Naive thymus-derived CD4-positive, alpha-beta T cell (primary cell): Measurements from ENCODE around the gene HVCN1. TPM values are rescaled to one million over a fixed set of nuclear protein-coding genes. Genes with fewer than 3 reads are reported as not detected.
A peak's percentile ranks its signal among the peaks of the same experiment; 100 is the strongest.
"Not testable (repeated sequence)": the region's sequence is repeated elsewhere in the genome, so short reads cannot be mapped to it uniquely, and the experiment has no call there.

Source experiments
- ATAC-seq: fragments of 150-1000 bp; cut with Tn5 transposase; 2 replicates; pipeline ENCODE4 v1.10.0; 2021; ENCODE audit warnings: mild to moderate bottlenecking, moderate library complexity
- CTCF ChIA-PET: fragments of 350-600 bp; sonication (Branson Sonifier 250); formaldehyde crosslinking; loops from one replicate; lab custom pipeline; 2021; ENCODE audit warnings: antibody characterized with exemption; lab: Charles Lee
- POLR2A ChIA-PET: fragments of 350-600 bp; sonication (Branson Sonifier 250); formaldehyde crosslinking; loops from one replicate; lab custom pipeline; 2021; ENCODE audit warnings: antibody characterized with exemption, inconsistent platforms; lab: Charles Lee
- DNase-seq, 9 donors: peaks; one replicate each; pipeline versions ENCODE4 v3.0.0 to v3.0.0-alpha.2; 2020 to 2022; ENCODE audit warnings: mixed read lengths in 1 of 9
- H3K27ac ChIP-seq: one replicate; pipeline ENCODE4 v1.7.0; 2013; ENCODE audit warnings: mild to moderate bottlenecking, low read depth, low read length, moderate library complexity
- H3K27me3 ChIP-seq, 2 donors: one replicate each; pipeline ENCODE4 v1.7.0; 2013; ENCODE audit warnings: low read length in 2 of 2, mild to moderate bottlenecking in 2 of 2, moderate library complexity in 2 of 2; ENCODE audit not compliant: control insufficient read depth in 2 of 2, insufficient read depth in 2 of 2
- H3K36me3 ChIP-seq, 3 experiments: 1 replicate in 2 of 3; 2 replicates in 1 of 3; pipeline ENCODE4 v1.7.0; 2013; ENCODE audit warnings: low read length in 3 of 3, mild to moderate bottlenecking in 3 of 3, moderate library complexity in 1 of 3; ENCODE audit not compliant: insufficient read depth in 3 of 3, control insufficient read depth in 2 of 3
- H3K4me1 ChIP-seq, 2 donors: one replicate each; pipeline ENCODE4 v1.7.0; 2013; ENCODE audit warnings: low read length in 2 of 2, mild to moderate bottlenecking in 2 of 2, moderate library complexity in 1 of 2; ENCODE audit not compliant: control insufficient read depth in 2 of 2, insufficient read depth in 2 of 2
- H3K4me3 ChIP-seq: 2 replicates; pipeline ENCODE4 v1.7.0; 2013; ENCODE audit warnings: mild to moderate bottlenecking, low read length
- H3K9me3 ChIP-seq, 3 experiments: 1 replicate in 2 of 3; 2 replicates in 1 of 3; pipeline ENCODE4 v1.7.0; 2013; ENCODE audit warnings: low read length in 3 of 3; ENCODE audit not compliant: control insufficient read depth in 2 of 3
- H3K27ac Mint-ChIP-seq, 9 donors: one replicate each; pipeline ENCODE4 v1.8.0; 2020 to 2022; ENCODE audit warnings: mixed read lengths in 9 of 9, mild to moderate bottlenecking in 8 of 9, moderate library complexity in 5 of 9, inconsistent platforms in 2 of 9
- H3K27me3 Mint-ChIP-seq, 5 donors: one replicate each; pipeline ENCODE4 v1.8.0; 2021 to 2022; ENCODE audit warnings: mixed read lengths in 5 of 5, mild to moderate bottlenecking in 1 of 5
- H3K36me3 Mint-ChIP-seq, 5 donors: one replicate each; pipeline ENCODE4 v1.8.0; 2020 to 2022; ENCODE audit warnings: mixed read lengths in 5 of 5, mild to moderate bottlenecking in 3 of 5, inconsistent platforms in 1 of 5
- H3K4me1 Mint-ChIP-seq, 7 donors: one replicate each; pipeline ENCODE4 v1.8.0; 2020 to 2022; ENCODE audit warnings: mixed read lengths in 7 of 7, mild to moderate bottlenecking in 3 of 7, inconsistent platforms in 1 of 7
- H3K4me3 Mint-ChIP-seq, 10 donors: one replicate each; pipeline ENCODE4 v1.8.0; 2020 to 2022; ENCODE audit warnings: mild to moderate bottlenecking in 10 of 10, mixed read lengths in 10 of 10, moderate library complexity in 6 of 10, inconsistent platforms in 2 of 10
- H3K9me3 Mint-ChIP-seq, 11 donors: one replicate each; pipeline ENCODE4 v1.8.0; 2020 to 2022; ENCODE audit warnings: mixed read lengths in 11 of 11, mild to moderate bottlenecking in 4 of 11, inconsistent platforms in 1 of 11, moderate library complexity in 1 of 11
- intact Hi-C, 2 donors: fragments of 100-400 bp; cut with micrococcal nuclease; formaldehyde crosslinking; loops; one replicate each; pipeline ENCODE4 v1.15.1; 2023
- polyA plus RNA-seq, 2 donors: library from polyadenylated mRNA; unstranded; fragments of 300-500 nt; fragmentation: Illumina TruSeq; gene quantifications; one replicate each; pipeline ENCODE4 v1.2.3, GENCODE V29; 2021
- total RNA-seq, 6 experiments: library from RNA in 5 of 6; stranded (reverse) in 5 of 6; gene quantifications; 1 replicate in 5 of 6; 2 replicates in 1 of 6; pipeline ENCODE4 v1.2.3 and lab custom pipeline; 2021 to 2026

The HVCN1 gene
- total and polyA plus RNA-seq, 7 experiments from 2014 or later: 6.4 to 25.3 (median 14.2) TPM

GRCh38 chr12:110615171-110615570 lies 73.7 kb downstream of the HVCN1 start:
- Histone ChIP-seq H3K36me3 (peaks cover 0 to 3% (median 0%) of the 10 kb centered on the region in 3 experiments), H3K27ac (no peak overlapping the region), H3K9me3 (no peaks in the 10 kb centered on the region), H3K27me3 (no peaks in the 10 kb centered on the region), H3K4me1 (peaks cover 4 to 6% of the 10 kb centered on the region in 2 donors), H3K4me3 (no peak overlapping the region)
- DNase-seq (no peak), ATAC-seq (no peak)
- ChIA-PET CTCF (interaction anchor here (0.9 to 1.1 kb wide), 3 partner anchors 9 to 83 kb away, joined by 4 to 8 read pairs (median 4); no protein-coding TSS in a partner anchor), POLR2A (interaction anchor here (0.6 to 2.6 kb wide), 7 partner anchors 9 to 115 kb away, joined by 3 to 7 read pairs (median 3); partner anchors contain the start of gene VPS29)
- Mint-ChIP-seq H3K4me3 (peak overlapping the region in 8 of 10 donors; percentile 14 to 83 (median 32)), H3K9me3 (no peaks in the 10 kb centered on the region), H3K36me3 (no peaks in the 10 kb centered on the region), H3K27ac (peak overlapping the region in 1 of 9 donors; percentile 12), H3K27me3 (no peaks in the 10 kb centered on the region), H3K4me1 (peaks cover 0 to 18% (median 4%) of the 10 kb centered on the region in 7 donors)
- intact Hi-C loops: loop anchor here (2.0 to 10.0 kb wide), 2 partner anchors 128 to 1520 kb away; partner anchors contain the start of genes ALKBH2 (in 1 of the 2), PPP1CC (in 1 of the 2) and UNG (in 1 of the 2)

- Histone ChIP-seq H3K27me3 (no peaks in the 10 kb centered on the region), H3K9me3 (no peaks in the 10 kb centered on the region), H3K4me1 (peaks cover 4 to 6% of the 10 kb centered on the region in 2 donors), H3K4me3 (peak within 1 kb of the TSS; percentile 75), H3K36me3 (peaks cover 0 to 3% (median 0%) of the 10 kb centered on the region in 3 experiments), H3K27ac (peak within 1 kb of the TSS; percentile 87)
- Mint-ChIP-seq H3K36me3 (no peaks in the 10 kb centered on the region), H3K9me3 (no peaks in the 10 kb centered on the region), H3K4me1 (peaks cover 0 to 10% (median 4%) of the 10 kb centered on the region in 7 donors), H3K27ac (peak within 1 kb of the TSS; percentile 31 to 92 (median 87)), H3K27me3 (no peaks in the 10 kb centered on the region), H3K4me3 (peak within 1 kb of the TSS; percentile 81 to 89 (median 88))
- ATAC-seq (peak; percentile 100), DNase-seq (peak; percentile 88 to 98 (median 93))
- POLR2A ChIA-PET: interaction anchor here (0.6 to 2.6 kb wide), 18 partner anchors 8 to 164 kb away, joined by 3 to 11 read pairs (median 3); partner anchors contain the start of genes ARPC3, FAM216A, GPN3 and HVCN1
- CTCF ChIA-PET: interaction anchor here (0.5 to 3.4 kb wide), 6 partner anchors 12 to 1420 kb away, joined by 4 to 19 read pairs (median 4); partner anchors contain the start of gene ARPC3
- intact Hi-C loops: loop anchor here (1.0 to 10.0 kb wide), 11 partner anchors 9 to 1519 kb away; partner anchors contain the start of genes PPP1CC (in 2 of the 2), ALKBH2 (in 1 of the 2), ATP2A2 (in 1 of the 2) and FAM216A (in 1 of the 2)
Measured at GRCh38 chr12:110613771-110614684, 74.9 kb downstream of the HVCN1 start, which contains the start of gene TCTN1. TSS of gene TCTN1 (plus strand) at chr12:110614129. CDS start at chr12:110614183, 54 bp downstream.

- peak overlapping the region in 8 of 9 donors; percentile 31 to 92 (median 88) for H3K27ac Mint-ChIP-seq
- Histone ChIP-seq H3K4me1 (peaks cover 4 to 6% of the 10 kb centered on the region in 2 donors), H3K4me3 (peak overlapping the region; percentile 75), H3K36me3 (peaks cover 0 to 3% (median 0%) of the 10 kb centered on the region in 3 experiments), H3K9me3 (no peaks in the 10 kb centered on the region), H3K27me3 (no peaks in the 10 kb centered on the region), H3K27ac (peak overlapping the region; percentile 87)
- POLR2A ChIA-PET: interaction anchor here (0.8 to 2.6 kb wide), 16 partner anchors 7 to 163 kb away, joined by 3 to 11 read pairs (median 4); partner anchors contain the start of genes ARPC3, FAM216A, GPN3 and HVCN1
- H3K4me3 Mint-ChIP-seq: peak overlapping the region; percentile 81 to 89 (median 88)
- intact Hi-C loops: loop anchor here (5.0 to 10.0 kb wide), 3 partner anchors 274 to 1518 kb away; partner anchors contain the start of genes ALKBH2 (in 1 of the 2), ATP2A2 (in 1 of the 2) and UNG (in 1 of the 2)
- H3K27me3 Mint-ChIP-seq: no peaks in the 10 kb centered on the region
- CTCF ChIA-PET: interaction anchor here (0.6 to 3.4 kb wide), 5 partner anchors 11 to 163 kb away, joined by 4 to 19 read pairs (median 5); partner anchors contain the start of gene ARPC3
- DNase-seq (no peak), ATAC-seq (no peak)
- H3K36me3 Mint-ChIP-seq: no peaks in the 10 kb centered on the region
- peaks cover 0 to 13% (median 4%) of the 10 kb centered on the region in 7 donors for H3K4me1 Mint-ChIP-seq
- H3K9me3 Mint-ChIP-seq: no peaks in the 10 kb centered on the region
Measured at GRCh38 chr12:110613071-110613770, 75.7 kb downstream of the HVCN1 start.

- Histone ChIP-seq H3K27me3 (no peaks in the 10 kb centered on the region), H3K36me3 (no peaks in the 10 kb centered on the region), H3K27ac (peak overlapping the region; percentile 45), H3K9me3 (no peaks in the 10 kb centered on the region), H3K4me3 (peak overlapping the region; percentile 56), H3K4me1 (no peaks in the 10 kb centered on the region)
- ATAC-seq (no peak), DNase-seq (no peak)
- H3K27me3 Mint-ChIP-seq: no peaks in the 10 kb centered on the region
- intact Hi-C loops: loop anchor here in 1 of 2 donors (1.0 to 5.0 kb wide), 2 partner anchors 92 to 324 kb away; partner anchors contain the start of gene ATP2A2
- peak overlapping the region; percentile 85 to 96 (median 88) for H3K27ac Mint-ChIP-seq
- H3K4me1 Mint-ChIP-seq: peaks cover 8 to 24% (median 15%) of the 10 kb centered on the region in 7 donors
- H3K4me3 Mint-ChIP-seq: peak overlapping the region; percentile 83 to 94 (median 90)
- H3K9me3 Mint-ChIP-seq: no peaks in the 10 kb centered on the region
- no peaks in the 10 kb centered on the region for H3K36me3 Mint-ChIP-seq
- ChIA-PET POLR2A (interaction anchor here (0.6 to 2.3 kb wide), 8 partner anchors 8 to 158 kb away, joined by 3 to 17 read pairs (median 3); partner anchors contain the start of genes ARPC3, FAM216A, GPN3 and TCTN1), CTCF (interaction anchor here (0.7 to 2.5 kb wide), 6 partner anchors 10 to 507 kb away, joined by 3 to 8 read pairs (median 5); partner anchors contain the start of gene ARPC3)
Measured at GRCh38 chr12:110606253-110606611, 82.7 kb downstream of the HVCN1 start.

- not testable (repeated sequence) for H3K4me3 ChIP-seq, H3K4me3 Mint-ChIP-seq, H3K9me3 ChIP-seq, H3K36me3 ChIP-seq, H3K27me3 ChIP-seq, H3K4me1 ChIP-seq, H3K27me3 Mint-ChIP-seq, H3K27ac ChIP-seq, H3K36me3 Mint-ChIP-seq, H3K9me3 Mint-ChIP-seq
- intact Hi-C loops: loop anchor here (1.0 to 5.0 kb wide), 8 partner anchors 90 to 502 kb away; partner anchors contain the start of genes ARPC3 (in 2 of the 2), FAM216A (in 1 of the 2) and GPN3 (in 1 of the 2)
- H3K4me1 Mint-ChIP-seq: peaks cover 9 to 30% (median 21%) of the 10 kb centered on the region in 7 donors
- peak overlapping the region in 4 of 9 donors; percentile 32 to 64 (median 48) for H3K27ac Mint-ChIP-seq
- DNase-seq (peak in 8 of 9 donors; percentile 34 to 69 (median 59)), ATAC-seq (peak; percentile 81)
- POLR2A ChIA-PET: interaction anchor here (0.6 to 4.1 kb wide), 18 partner anchors 10 to 205 kb away, joined by 3 to 38 read pairs (median 4); partner anchors contain the start of genes ARPC3, FAM216A, GPN3 and TCTN1
- CTCF ChIA-PET: interaction anchor here (0.7 to 8.8 kb wide), 44 partner anchors 8 to 286 kb away, joined by 3 to 171 read pairs (median 4); partner anchors contain the start of genes ARPC3, FAM216A, GPN3 and RAD9B
Measured at GRCh38 chr12:110602085-110602814, 86.7 kb downstream of the HVCN1 start.
